Measurements from ENCODE around the gene PARVG. TPM values are rescaled to one million over a fixed set of nuclear protein-coding genes. Genes with fewer than 3 reads are reported as not detected.

Gene PARVG
- total RNA-seq, 2 donors from 2014 or later: 0.11 to 0.44 TPM

- H3K27me3 Mint-ChIP-seq (ENCODE audit: insufficient read depth): no peaks in the 10 kb centered on the region
- TF ChIP-seq CTCF (conservative IDR thresholded peaks at IDR 0.05): peak; percentile 53
- Histone ChIP-seq H3K27me3 (ENCODE audit: control insufficient read depth, insufficient read depth, low read length, poor library complexity, severe bottlenecking) (no peaks in the 10 kb centered on the region), H3K9me3 (ENCODE audit: control insufficient read depth, low read length) (peaks cover 13% of the 10 kb centered on the region), H3K36me3 (ENCODE audit: control insufficient read depth, insufficient read depth, low read length) (peaks cover 5% of the 10 kb centered on the region), H3K4me1 (ENCODE audit: control insufficient read depth, insufficient read depth, low read length) (peaks cover 8% of the 10 kb centered on the region), H3K27ac (ENCODE audit: low read depth, low read length) (no peak overlapping the region), H3K4me3 (ENCODE audit: low read length) (no peak overlapping the region), H3K9ac (ENCODE audit: extremely low read depth, low read length, poor library complexity, severe bottlenecking) (no peak overlapping the region)
- H3K9me3 Mint-ChIP-seq: peaks cover 31% of the 10 kb centered on the region
- H3K4me1 Mint-ChIP-seq: peaks cover 16% of the 10 kb centered on the region
- DNase-seq: peak; percentile 68
- H3K27ac Mint-ChIP-seq: no peak overlapping the region
- WGBS, 2 experiments (ENCODE audit: insufficient coverage in 1 of 2, insufficient read length in 1 of 2): 74 to 81% methylated on average over 7 to 12 of the region's 12 CpGs
- H3K36me3 Mint-ChIP-seq (ENCODE audit: low read depth): peaks cover 26% of the 10 kb centered on the region
- no peak overlapping the region for H3K4me3 Mint-ChIP-seq
Observed at GRCh38 chr22:44132724-44133123, 48.0 kb upstream of the PARVG start.

- peaks cover 30% of the 10 kb centered on the region for H3K36me3 Mint-ChIP-seq (ENCODE audit: low read depth)
- H3K4me3 Mint-ChIP-seq: no peak overlapping the region
- peaks cover 16% of the 10 kb centered on the region for H3K4me1 Mint-ChIP-seq
- no peaks in the 10 kb centered on the region for H3K27me3 Mint-ChIP-seq (ENCODE audit: insufficient read depth)
- Histone ChIP-seq H3K4me1 (ENCODE audit: control insufficient read depth, insufficient read depth, low read length) (peaks cover 8% of the 10 kb centered on the region), H3K9me3 (ENCODE audit: control insufficient read depth, low read length) (peaks cover 18% of the 10 kb centered on the region), H3K36me3 (ENCODE audit: control insufficient read depth, insufficient read depth, low read length) (peaks cover 5% of the 10 kb centered on the region), H3K9ac (ENCODE audit: extremely low read depth, low read length, poor library complexity, severe bottlenecking) (no peak overlapping the region), H3K27ac (ENCODE audit: low read depth, low read length) (no peak overlapping the region), H3K4me3 (ENCODE audit: low read length) (no peak overlapping the region), H3K27me3 (ENCODE audit: control insufficient read depth, insufficient read depth, low read length, poor library complexity, severe bottlenecking) (no peaks in the 10 kb centered on the region)
- 77 to 94% methylated on average over 4 to 6 of the region's 6 CpGs for WGBS, 2 experiments (ENCODE audit: insufficient coverage in 1 of 2, insufficient read length in 1 of 2)
- DNase-seq: no peak
- no peak overlapping the region for H3K27ac Mint-ChIP-seq
- no peak for TF ChIP-seq CTCF (conservative IDR thresholded peaks at IDR 0.05)
- H3K9me3 Mint-ChIP-seq: peaks cover 31% of the 10 kb centered on the region
Observed at GRCh38 chr22:44133161-44133560, 47.6 kb upstream of the PARVG start.

GRCh38 chr22:44133901-44134571, 46.7 kb upstream of the PARVG start:
- Histone ChIP-seq H3K4me1 (ENCODE audit: control insufficient read depth, insufficient read depth, low read length) (peaks cover 8% of the 10 kb centered on the region), H3K9ac (ENCODE audit: extremely low read depth, low read length, poor library complexity, severe bottlenecking) (no peak overlapping the region), H3K4me3 (ENCODE audit: low read length) (no peak overlapping the region), H3K9me3 (ENCODE audit: control insufficient read depth, low read length) (peaks cover 18% of the 10 kb centered on the region), H3K27me3 (ENCODE audit: control insufficient read depth, insufficient read depth, low read length, poor library complexity, severe bottlenecking) (no peaks in the 10 kb centered on the region), H3K36me3 (ENCODE audit: control insufficient read depth, insufficient read depth, low read length) (peaks cover 5% of the 10 kb centered on the region), H3K27ac (ENCODE audit: low read depth, low read length) (no peak overlapping the region)
- Mint-ChIP-seq H3K9me3 (peaks cover 33% of the 10 kb centered on the region), H3K36me3 (ENCODE audit: low read depth) (peaks cover 38% of the 10 kb centered on the region), H3K4me1 (peaks cover 16% of the 10 kb centered on the region), H3K27me3 (ENCODE audit: insufficient read depth) (no peaks in the 10 kb centered on the region), H3K27ac (no peak overlapping the region), H3K4me3 (no peak overlapping the region)
- no peak for TF ChIP-seq CTCF (conservative IDR thresholded peaks at IDR 0.05)
- DNase-seq: no peak
- 90 to 93% methylated on average over 15 to 21 of the region's 21 CpGs for WGBS, 2 experiments (ENCODE audit: insufficient coverage in 1 of 2, insufficient read length in 1 of 2)

Data from endodermal cell (in vitro differentiated cells).